AG09319 (cell line): ENCODE data around the gene CYP4Z1.
"Not testable (repeated sequence)": the region's sequence is repeated elsewhere in the genome, so short reads cannot be mapped to it uniquely, and the experiment has no call there.

Experiments used
- DNase-seq: peaks from one replicate; pipeline ENCODE4 v3.0.0-alpha.2; 2010; ENCODE audit warnings: low read depth; ENCODE audit errors: extremely low read depth
- TF ChIP-seq, protein P1 (sequence below): IDR thresholded peaks from 2 replicates; pipeline ENCODE4 v1.5.1; 2011; ENCODE audit warnings: low read depth, mild to moderate bottlenecking, inconsistent platforms, low read length, moderate library complexity

The CYP4Z1 gene

DNA sequence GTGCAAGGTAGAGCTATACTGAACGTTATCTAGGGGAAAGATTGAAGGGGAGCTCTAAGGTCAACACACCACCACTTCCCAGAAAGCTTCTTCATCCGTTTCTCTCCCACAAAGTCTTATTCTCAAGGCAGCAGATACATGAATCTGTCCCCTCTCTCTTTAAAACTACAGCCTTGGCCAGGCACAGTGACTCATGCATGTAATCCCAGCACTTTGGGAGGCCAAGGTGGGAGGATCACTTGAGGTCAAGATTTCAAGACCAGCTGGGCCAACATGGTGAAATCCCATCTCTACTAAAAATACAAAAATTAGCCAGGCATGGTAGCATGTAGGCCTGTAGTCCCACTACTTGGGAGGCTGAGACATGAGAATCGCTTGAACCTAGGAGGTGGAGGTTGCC, 35.4 kb upstream of the CYP4Z1 start:
- no peak for DNase-seq
- TF ChIP-seq, protein P1, sequence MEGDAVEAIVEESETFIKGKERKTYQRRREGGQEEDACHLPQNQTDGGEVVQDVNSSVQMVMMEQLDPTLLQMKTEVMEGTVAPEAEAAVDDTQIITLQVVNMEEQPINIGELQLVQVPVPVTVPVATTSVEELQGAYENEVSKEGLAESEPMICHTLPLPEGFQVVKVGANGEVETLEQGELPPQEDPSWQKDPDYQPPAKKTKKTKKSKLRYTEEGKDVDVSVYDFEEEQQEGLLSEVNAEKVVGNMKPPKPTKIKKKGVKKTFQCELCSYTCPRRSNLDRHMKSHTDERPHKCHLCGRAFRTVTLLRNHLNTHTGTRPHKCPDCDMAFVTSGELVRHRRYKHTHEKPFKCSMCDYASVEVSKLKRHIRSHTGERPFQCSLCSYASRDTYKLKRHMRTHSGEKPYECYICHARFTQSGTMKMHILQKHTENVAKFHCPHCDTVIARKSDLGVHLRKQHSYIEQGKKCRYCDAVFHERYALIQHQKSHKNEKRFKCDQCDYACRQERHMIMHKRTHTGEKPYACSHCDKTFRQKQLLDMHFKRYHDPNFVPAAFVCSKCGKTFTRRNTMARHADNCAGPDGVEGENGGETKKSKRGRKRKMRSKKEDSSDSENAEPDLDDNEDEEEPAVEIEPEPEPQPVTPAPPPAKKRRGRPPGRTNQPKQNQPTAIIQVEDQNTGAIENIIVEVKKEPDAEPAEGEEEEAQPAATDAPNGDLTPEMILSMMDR = no peak

DNA sequence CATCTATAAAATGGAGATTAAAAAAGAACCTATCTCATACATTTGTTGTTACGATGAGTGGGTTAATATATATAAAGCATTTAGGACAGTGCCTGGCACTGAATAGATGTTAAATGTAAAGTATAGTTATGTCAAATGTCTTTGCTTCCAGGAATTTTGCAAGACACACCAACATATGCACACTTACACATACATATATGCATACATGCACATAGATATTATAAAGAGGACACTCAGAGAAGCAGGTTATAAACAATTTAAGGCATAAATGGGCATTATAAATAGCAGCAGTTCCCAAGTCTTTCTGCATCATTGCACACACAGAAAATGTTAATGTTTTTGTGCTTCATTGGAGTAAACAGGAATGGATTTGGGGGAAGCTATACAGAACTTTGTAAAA, 30.3 kb upstream of the CYP4Z1 start:
- TF ChIP-seq, protein P1 = no peak
- no peak for DNase-seq

DNA sequence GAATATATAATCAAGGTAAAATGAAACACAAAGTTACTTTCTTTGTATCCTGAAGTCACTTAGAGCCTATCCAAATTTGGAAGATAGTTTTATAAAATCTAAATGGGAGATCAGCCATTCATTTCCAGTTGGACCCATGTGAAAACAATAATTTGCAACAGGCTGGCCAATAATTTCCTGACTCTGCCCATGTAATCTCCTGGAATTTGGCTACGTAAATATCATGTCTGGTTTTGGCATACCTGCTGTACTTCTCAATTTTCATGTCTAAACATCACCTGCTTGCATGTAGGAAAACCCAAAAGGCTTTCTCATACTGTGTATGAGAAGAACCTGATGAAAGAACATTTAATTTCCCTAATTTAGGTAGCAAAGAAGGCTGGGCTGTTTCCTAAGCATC, 7.7 kb upstream of the CYP4Z1 start:
- TF ChIP-seq, protein P1 = no peak
- no peak for DNase-seq

DNA sequence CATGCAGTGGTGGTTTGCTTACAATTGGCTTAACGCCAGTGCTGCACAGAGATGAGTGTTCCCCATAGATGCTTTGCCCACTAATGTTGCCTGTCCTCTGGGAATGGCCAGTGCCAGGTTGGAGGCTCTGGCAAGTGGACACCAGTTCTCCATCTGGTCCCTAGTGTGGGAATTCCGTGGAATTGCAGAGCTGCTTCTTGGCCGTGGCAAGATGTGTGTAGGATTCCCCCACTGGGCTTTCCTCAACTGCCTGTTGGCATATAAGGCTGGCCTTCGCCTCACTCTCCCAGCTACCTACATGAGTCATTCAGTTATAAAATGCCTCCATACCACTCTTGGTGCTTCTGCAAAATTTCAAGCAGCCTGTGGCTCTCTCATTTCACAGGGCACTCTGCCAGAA, 2.0 kb downstream of the CYP4Z1 start:
- not testable (repeated sequence) for DNase-seq

DNA sequence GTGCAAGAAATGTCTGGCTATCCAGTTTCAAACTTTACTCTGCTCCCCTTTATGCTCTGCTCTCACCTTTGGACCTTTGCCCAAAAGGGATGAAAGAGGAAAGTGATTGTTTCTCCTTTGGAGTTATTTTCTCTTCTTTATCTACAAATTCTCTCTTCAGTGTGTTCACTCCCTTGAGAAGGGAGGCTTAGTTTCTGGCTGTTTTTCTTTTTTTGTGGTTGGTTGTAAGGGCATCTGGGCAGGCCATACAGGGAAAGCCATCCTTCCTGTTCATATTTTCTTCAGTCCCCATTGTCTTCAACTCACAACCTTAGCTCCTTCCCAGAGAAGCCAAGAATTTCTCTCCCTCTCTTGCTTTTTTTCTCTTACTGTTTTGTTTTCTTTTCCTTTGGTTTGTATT, 2.5 kb downstream of the CYP4Z1 start:
- not testable (repeated sequence) for DNase-seq

DNA sequence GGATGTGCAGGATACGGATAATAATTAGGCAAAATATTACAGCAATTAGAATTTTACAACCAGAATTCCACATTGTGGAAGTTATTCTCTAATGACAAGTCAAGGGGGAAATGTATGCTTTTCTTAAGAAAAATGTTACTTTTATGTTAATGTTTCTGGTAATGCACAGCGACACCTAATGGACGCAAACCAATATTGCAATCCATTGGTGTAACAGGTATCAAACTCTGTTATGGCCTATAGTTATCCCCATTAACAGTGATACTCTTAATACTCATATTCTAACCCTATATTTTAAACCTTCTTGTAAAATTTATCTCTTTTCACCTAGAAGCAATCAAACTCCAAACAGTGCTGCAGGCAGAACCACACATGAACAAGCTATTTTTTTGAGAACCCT, 22.3 kb downstream of the CYP4Z1 start:
- not testable (repeated sequence) for DNase-seq
- TF ChIP-seq, protein P1 = peak; percentile 37

DNA sequence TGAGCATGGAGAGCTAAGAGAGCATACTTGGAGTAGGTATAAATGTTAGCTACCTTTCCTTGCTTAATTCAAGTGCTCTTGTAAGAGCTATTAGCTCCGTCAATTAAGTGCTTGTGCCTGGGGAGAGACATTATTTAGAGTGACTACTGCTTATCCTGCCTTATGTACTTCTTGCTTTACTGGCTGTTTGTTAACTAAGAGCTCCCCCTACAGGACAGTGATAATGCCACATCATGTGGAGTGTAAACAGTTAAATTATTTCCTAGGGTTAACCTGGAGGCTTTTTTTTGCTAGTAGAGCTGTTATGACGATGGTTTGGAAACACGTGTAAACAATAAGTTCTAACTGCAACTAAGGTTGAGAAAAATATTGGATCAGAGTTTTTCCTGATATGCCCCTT, 24.4 kb downstream of the CYP4Z1 start:
- DNase-seq = not testable (repeated sequence)

DNA sequence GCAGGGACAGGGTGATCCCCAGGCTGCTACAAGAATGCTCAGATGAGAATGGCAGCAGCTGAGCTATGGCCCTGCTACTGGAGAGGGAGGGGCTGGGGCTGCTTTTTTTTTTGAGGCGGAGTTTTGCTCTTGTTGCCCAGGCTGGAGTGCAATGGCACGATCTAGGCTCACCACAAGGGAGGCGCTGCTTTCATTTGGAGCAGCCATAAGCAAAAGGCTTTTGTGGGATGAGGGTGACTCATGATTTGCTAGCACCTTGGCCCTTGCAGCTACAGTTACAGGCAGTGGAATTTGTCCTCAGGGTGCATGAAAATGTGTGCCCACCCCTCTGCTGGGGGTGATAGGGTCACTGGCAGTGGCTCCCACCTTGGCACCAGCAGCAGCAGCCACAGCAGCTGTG, 37.8 kb downstream of the CYP4Z1 start:
- no peak for DNase-seq

DNA sequence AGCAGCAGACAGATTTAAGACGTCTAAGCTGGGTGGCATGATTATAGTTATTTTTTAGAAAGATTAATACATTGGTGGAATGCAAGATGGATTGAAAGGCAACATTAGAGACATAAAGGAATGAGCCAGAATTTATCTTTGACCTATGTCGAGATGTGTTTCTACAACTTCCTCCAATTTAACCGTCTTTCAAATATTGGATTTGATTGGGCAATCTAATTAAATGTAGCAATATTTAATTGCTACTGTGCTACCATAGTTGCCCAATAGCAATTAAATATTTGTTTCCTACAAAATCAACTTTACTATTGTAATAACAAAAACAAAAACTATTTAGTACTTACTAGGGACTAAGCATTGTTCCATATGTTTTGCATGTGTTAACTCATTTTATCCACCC, 39.8 kb downstream of the CYP4Z1 start:
- no peak for DNase-seq

More for the DNA sequence above, 37.8 kb downstream of the CYP4Z1 start:
- TF ChIP-seq, protein P1 = no peak

DNA sequence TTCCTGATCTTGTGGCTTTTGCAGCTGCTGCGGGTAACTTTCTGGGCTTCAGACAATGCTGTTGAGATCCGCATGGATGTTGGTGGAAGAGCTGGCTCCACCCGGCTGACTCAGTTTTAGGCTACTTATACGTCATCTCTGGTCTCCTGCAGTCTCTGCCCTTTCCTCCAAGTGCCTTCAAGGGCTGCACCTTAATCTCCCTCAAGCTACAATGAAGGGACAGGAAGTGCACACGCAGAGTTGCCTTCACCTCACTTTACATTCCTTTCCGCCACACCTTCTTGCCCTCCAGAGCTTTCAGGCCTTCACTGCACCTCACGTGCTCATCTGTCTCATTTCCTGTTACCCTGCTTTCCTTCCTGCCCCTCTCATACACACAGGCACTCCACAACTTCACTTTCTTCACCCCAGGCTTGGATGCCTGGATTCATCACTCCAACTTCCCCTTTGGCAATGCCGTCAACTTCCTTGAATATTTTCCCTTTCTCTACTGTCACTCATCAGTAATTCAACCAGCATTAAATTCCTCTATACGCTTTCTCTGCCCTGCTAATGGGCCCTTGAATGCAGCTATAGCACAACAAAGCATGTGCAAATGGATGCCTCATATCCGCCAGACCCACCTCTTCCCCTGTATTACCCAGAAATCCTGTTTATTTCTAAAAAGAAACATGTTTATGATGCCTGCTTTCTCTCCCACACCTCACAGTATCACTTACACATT, 41.0 kb downstream of the CYP4Z1 start:
- not testable (repeated sequence) for DNase-seq

More for the DNA sequence above, 39.8 kb downstream of the CYP4Z1 start:
- TF ChIP-seq, protein P1 = no peak

DNA sequence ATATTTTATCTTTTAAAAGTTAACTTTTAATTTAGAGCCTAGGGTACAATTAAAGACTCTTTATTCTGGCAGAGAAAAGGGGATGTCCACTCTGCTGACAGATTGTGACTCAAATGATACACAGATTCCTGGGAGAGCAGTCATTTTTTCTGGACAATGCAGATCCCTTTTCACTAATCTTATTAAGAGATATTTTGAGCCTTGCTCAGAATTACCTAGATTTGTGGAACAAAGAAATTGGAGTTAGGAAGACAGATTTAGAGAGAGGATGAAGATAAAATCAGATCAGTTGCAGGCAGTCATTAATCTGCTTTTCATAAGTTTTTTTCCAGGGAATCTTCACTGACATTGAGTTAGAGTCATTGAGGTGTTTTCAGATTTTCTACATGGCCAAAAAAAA, 42.5 kb downstream of the CYP4Z1 start:
- DNase-seq = not testable (repeated sequence)
